ENCODE measurements around the gene NIPAL3.

DNA sequence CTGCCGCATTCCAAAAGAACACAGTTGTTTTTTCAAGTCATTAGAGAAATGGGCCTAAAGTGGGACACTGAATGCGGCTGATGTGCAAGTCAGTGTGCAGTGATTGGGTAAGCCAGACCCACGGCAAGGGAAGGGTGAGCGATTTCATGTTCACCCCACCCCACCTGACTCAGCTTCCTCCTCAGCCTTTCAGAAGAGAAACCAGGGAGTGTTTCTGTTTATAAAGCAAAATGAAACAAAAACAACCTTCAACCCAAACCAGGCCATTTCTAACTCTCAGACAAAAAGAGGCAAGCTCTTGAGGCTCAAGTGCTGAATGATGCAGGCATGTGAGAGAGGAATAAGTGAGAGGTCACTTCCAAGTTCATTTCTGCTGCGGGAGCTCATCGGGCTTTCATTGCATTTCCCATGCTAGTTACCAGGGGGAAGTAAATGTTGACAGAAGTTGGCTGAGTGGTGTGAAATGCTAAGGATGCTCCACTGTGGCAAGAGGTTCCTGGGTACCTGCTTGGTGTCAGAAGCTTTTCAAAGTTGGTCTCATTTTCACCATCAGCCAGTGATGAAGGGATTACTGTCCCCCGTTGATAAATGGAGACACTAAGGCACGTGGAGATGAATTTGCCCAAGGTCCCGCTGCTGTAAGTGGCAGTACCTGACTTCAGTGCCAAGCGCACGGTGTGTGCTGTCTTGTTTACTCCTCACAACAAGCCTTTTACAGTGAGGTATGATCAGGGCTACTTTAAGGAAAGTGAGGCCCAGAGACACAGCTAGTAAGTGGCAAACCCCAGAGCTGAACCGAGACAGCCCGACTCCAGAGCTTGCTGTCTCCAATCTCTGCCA, 31.1 kb upstream of the NIPAL3 start:
- TF ChIP-seq POLR2A (IDR thresholded peaks at IDR 0.05; ENCODE audit: low read depth, low read length) = no peak
- no peak for TF ChIP-seq POLR2AphosphoS5 (IDR thresholded peaks at IDR 0.05; ENCODE audit: low read depth, low read length)
- TF ChIP-seq SPI1 (IDR thresholded peaks at IDR 0.05; ENCODE audit: low read depth, low read length) = no peak
- no peak for TF ChIP-seq POU2F2 (IDR thresholded peaks at IDR 0.05; ENCODE audit: low read depth, low read length)
- TF ChIP-seq TAF1 (IDR thresholded peaks at IDR 0.05; ENCODE audit: low read depth, low read length) = no peak

Data from GM12891 (cell line).